ENCODE data around the gene NR2F2. TPM values are rescaled to one million over a fixed set of nuclear protein-coding genes. Genes with fewer than 3 reads are reported as not detected.

NR2F2 gene
- polyA plus RNA-seq (2011; rRNA removed) (63.1 and 66.9 TPM in 2 replicates), polyA minus RNA-seq (2011; rRNA and poly(A)+ RNA removed) (36.8 and 72.5 TPM in 2 replicates)

GRCh38 chr15:96330450-96331143 is at the start of gene NR2F2:
Gene NR2F2, plus strand, starts transcription at chr15:96330700. Its CDS starts 1,406 bp downstream, at chr15:96332106.
- peaks cover 9% of the 10 kb centered on the region; the same call in 1 of the 2 replicates for H3K9me3 ChIP-seq (ENCODE audit: control insufficient read depth, insufficient read depth, low read length)
- ChIA-PET POLR2A (interaction anchor here (0.6 to 2.3 kb wide), 11 partner anchors 10 to 1314 kb away, joined by 3 to 36 read pairs (median 4); no protein-coding TSS in a partner anchor), CTCF (no interaction called here)
- H3K4me3 ChIP-seq (ENCODE audit: low read depth, low read length) = peak within 1 kb of the TSS; percentile 85
- peak; percentile 99 for DNase-seq (ENCODE audit: low read depth, low spot score)
- TF ChIP-seq CTCF (IDR thresholded peaks at IDR 0.05; ENCODE audit: low read depth, low read length) = no peak
- H3K27me3 ChIP-seq (ENCODE audit: control insufficient read depth, insufficient read depth, low read length) = no peaks in the 10 kb centered on the region
- peak within 1 kb of the TSS; percentile 98 for H3K27ac ChIP-seq (ENCODE audit: low read depth, low read length)

- peak; percentile 97 for DNase-seq (ENCODE audit: low read depth, low spot score)
- Histone ChIP-seq H3K4me3 (ENCODE audit: low read depth, low read length) (peak overlapping the region; percentile 38), H3K9me3 (ENCODE audit: control insufficient read depth, insufficient read depth, low read length) (peaks cover 4% of the 10 kb centered on the region; the same call in 1 of the 2 replicates), H3K27ac (ENCODE audit: low read depth, low read length) (peak overlapping the region; percentile 91), H3K27me3 (ENCODE audit: control insufficient read depth, insufficient read depth, low read length) (no peaks in the 10 kb centered on the region)
- ChIA-PET POLR2A (interaction anchor here (0.5 to 1.5 kb wide), 8 partner anchors 9 to 182 kb away, joined by 3 to 15 read pairs (median 6); partner anchors contain the start of gene NR2F2), CTCF (interaction anchor here (1.0 kb wide), 1 partner anchor 42 kb away, joined by 3 read pairs; no protein-coding TSS in a partner anchor)
- TF ChIP-seq CTCF (IDR thresholded peaks at IDR 0.05; ENCODE audit: low read depth, low read length) = no peak
Measured at GRCh38 chr15:96285305-96285704, 45.2 kb upstream of the NR2F2 start.

- POLR2A ChIA-PET = interaction anchor here (0.5 to 1.5 kb wide), 7 partner anchors 10 to 139 kb away, joined by 3 to 15 read pairs (median 6); partner anchors contain the start of gene NR2F2
Measured at GRCh38 chr15:96285729-96286254, 44.7 kb upstream of the NR2F2 start.

GRCh38 chr15:96290679-96291078 is 39.8 kb upstream of the NR2F2 start:
- Histone ChIP-seq H3K4me3 (ENCODE audit: low read depth, low read length) (no peak overlapping the region), H3K27me3 (ENCODE audit: control insufficient read depth, insufficient read depth, low read length) (no peaks in the 10 kb centered on the region), H3K9me3 (ENCODE audit: control insufficient read depth, insufficient read depth, low read length) (peaks cover 2% of the 10 kb centered on the region; the same call in 1 of the 2 replicates), H3K27ac (ENCODE audit: low read depth, low read length) (no peak overlapping the region)
- CTCF ChIA-PET = no interaction called here
- POLR2A ChIA-PET = interaction anchor here (0.7 kb wide), 1 partner anchor 28 kb away, joined by 15 read pairs; no protein-coding TSS in a partner anchor
- no peak for TF ChIP-seq CTCF (IDR thresholded peaks at IDR 0.05; ENCODE audit: low read depth, low read length)
- DNase-seq (ENCODE audit: low read depth, low spot score) = no peak

More at GRCh38 chr15:96285729-96286254, 44.7 kb upstream of the NR2F2 start:
- H3K9me3 ChIP-seq (ENCODE audit: control insufficient read depth, insufficient read depth, low read length) = peaks cover 4% of the 10 kb centered on the region; the same call in 1 of the 2 replicates
- no peak for DNase-seq (ENCODE audit: low read depth, low spot score)
- peak overlapping the region; percentile 91 for H3K27ac ChIP-seq (ENCODE audit: low read depth, low read length)
- TF ChIP-seq CTCF (IDR thresholded peaks at IDR 0.05; ENCODE audit: low read depth, low read length) = no peak
- H3K27me3 ChIP-seq (ENCODE audit: control insufficient read depth, insufficient read depth, low read length) = no peaks in the 10 kb centered on the region
- CTCF ChIA-PET = interaction anchor here (1.0 to 1.2 kb wide), 2 partner anchors 11 to 42 kb away, joined by 3 read pairs; no protein-coding TSS in a partner anchor
- no peak overlapping the region for H3K4me3 ChIP-seq (ENCODE audit: low read depth, low read length)
